Measurements from ENCODE around the gene ATP6V1B1.
"Not testable (repeated sequence)": the region's sequence is repeated elsewhere in the genome, so short reads cannot be mapped to it uniquely, and the experiment has no call there.

The ATP6V1B1 gene

GRCh38 chr2:71005271-71006202 lies 69.8 kb downstream of the ATP6V1B1 start:
- in situ Hi-C loops (cut with HindIII; ENCODE audit: low pct_ligation_motif_present, low sequenced_read_pairs), result no loop called here
- H3K27me3 ChIP-seq (replicated peaks), result no peaks in the 10 kb centered on the region
- no peak for TF ChIP-seq CTCF (IDR thresholded peaks at IDR 0.05; ENCODE audit: low read depth, low read length, missing control alignments)
- H3K4me3 ChIP-seq (ENCODE audit: low read depth, low read length), result no peak overlapping the region
- no peaks in the 10 kb centered on the region for H3K36me3 ChIP-seq (replicated peaks)
- H3K27ac ChIP-seq, result no peak overlapping the region
- DNase-seq, result no peak

GRCh38 chr2:71006323-71006722 lies 70.6 kb downstream of the ATP6V1B1 start:
- no peak overlapping the region for H3K27ac ChIP-seq
- no peaks in the 10 kb centered on the region for H3K36me3 ChIP-seq (replicated peaks)
- H3K27me3 ChIP-seq (replicated peaks), result no peaks in the 10 kb centered on the region
- H3K4me3 ChIP-seq (ENCODE audit: low read depth, low read length), result no peak overlapping the region
- no peak for TF ChIP-seq CTCF (IDR thresholded peaks at IDR 0.05; ENCODE audit: low read depth, low read length, missing control alignments)
- no peak for DNase-seq
- in situ Hi-C loops (cut with HindIII; ENCODE audit: low pct_ligation_motif_present, low sequenced_read_pairs), result no loop called here

- H3K4me3 ChIP-seq (ENCODE audit: low read depth, low read length), result no peak overlapping the region
- TF ChIP-seq CTCF (IDR thresholded peaks at IDR 0.05; ENCODE audit: low read depth, low read length, missing control alignments), result no peak
- no peak overlapping the region for H3K27ac ChIP-seq
- no peaks in the 10 kb centered on the region for H3K27me3 ChIP-seq (replicated peaks)
- in situ Hi-C loops (cut with HindIII; ENCODE audit: low pct_ligation_motif_present, low sequenced_read_pairs), result no loop called here
- H3K36me3 ChIP-seq (replicated peaks), result no peaks in the 10 kb centered on the region
- no peak for DNase-seq
Observed at GRCh38 chr2:71006955-71007799, 71.5 kb downstream of the ATP6V1B1 start.

GRCh38 chr2:71008342-71008741 lies 72.6 kb downstream of the ATP6V1B1 start:
- TF ChIP-seq CTCF (IDR thresholded peaks at IDR 0.05; ENCODE audit: low read depth, low read length, missing control alignments), result no peak
- Histone ChIP-seq H3K36me3 (replicated peaks) (no peaks in the 10 kb centered on the region), H3K4me3 (ENCODE audit: low read depth, low read length) (no peak overlapping the region), H3K27ac (no peak overlapping the region), H3K27me3 (replicated peaks) (no peaks in the 10 kb centered on the region)
- in situ Hi-C loops (cut with HindIII; ENCODE audit: low pct_ligation_motif_present, low sequenced_read_pairs), result no loop called here
- no peak for DNase-seq

GRCh38 chr2:71011786-71012185 lies 76.1 kb downstream of the ATP6V1B1 start:
- in situ Hi-C loops (cut with HindIII; ENCODE audit: low pct_ligation_motif_present, low sequenced_read_pairs); H3K4me3 ChIP-seq (ENCODE audit: low read depth, low read length); DNase-seq; H3K36me3 ChIP-seq (replicated peaks); H3K27ac ChIP-seq; H3K27me3 ChIP-seq (replicated peaks): not testable (repeated sequence)
